Measurements from ENCODE around the gene RIPK4. TPM values are rescaled to one million over a fixed set of nuclear protein-coding genes. Genes with fewer than 3 reads are reported as not detected.
"Not testable (repeated sequence)": the region's sequence is repeated elsewhere in the genome, so short reads cannot be mapped to it uniquely, and the experiment has no call there.

RIPK4 gene
- total RNA-seq, 1 donor from 2014 or later: 28.0 TPM

DNA sequence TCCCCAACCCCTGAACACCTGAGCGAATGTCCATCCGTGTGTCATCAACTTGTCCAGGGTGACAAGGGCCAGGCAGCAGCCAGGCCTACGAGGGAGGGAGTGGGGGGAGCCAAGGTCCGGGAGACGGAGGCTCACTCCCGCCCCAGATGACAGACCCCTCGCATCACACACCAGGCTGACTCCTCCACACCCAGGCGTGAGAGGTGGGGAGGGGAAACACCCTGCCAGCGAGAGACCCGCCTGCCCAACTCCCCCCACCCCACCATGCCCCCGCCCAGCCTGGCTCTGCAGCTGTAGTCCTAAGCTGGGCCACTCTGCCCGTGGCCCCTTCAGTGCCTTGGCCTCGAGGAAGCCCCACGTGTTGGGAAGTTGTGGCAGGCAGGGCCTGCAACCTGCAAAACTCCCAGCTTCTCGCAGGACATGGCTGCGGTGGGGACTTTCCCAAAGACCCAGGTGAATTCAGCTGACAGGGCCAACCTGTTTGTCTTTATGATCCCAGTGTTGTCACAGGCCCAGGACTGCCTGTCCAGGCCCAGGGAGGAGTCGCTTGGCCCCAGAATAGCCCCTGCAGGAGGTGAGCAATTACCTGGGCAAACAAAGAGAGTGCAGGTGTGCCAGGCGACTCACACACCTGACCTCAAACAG is 62.9 kb downstream of the RIPK4 start:
- TF ChIP-seq POLR2A (IDR thresholded peaks at IDR 0.05): no peak
- peak in 1 of 2 donors; percentile 73 for TF ChIP-seq POLR2AphosphoS5 (IDR thresholded peaks at IDR 0.05; ENCODE audit: insufficient read depth in 1 of 2, low read depth in 1 of 2)
- no peak for TF ChIP-seq CTCF (IDR thresholded peaks at IDR 0.05)
- Histone ChIP-seq H3K4me1 (peaks cover 7% of the 10 kb centered on the region), H3K27ac (no peak overlapping the region), H3K36me3 (no peaks in the 10 kb centered on the region), H3K4me3 (no peak overlapping the region), H3K9me3 (no peaks in the 10 kb centered on the region), H3K27me3 (no peaks in the 10 kb centered on the region)
- intact Hi-C loops (cut with DNase I): no loop called here
- DNase-seq (ENCODE audit: extremely low spot score in 2 of 2): no peak

GRCh38 chr21:41701749-41702148 is 65.1 kb downstream of the RIPK4 start:
- Histone ChIP-seq H3K27me3 (no peaks in the 10 kb centered on the region), H3K9me3 (no peaks in the 10 kb centered on the region), H3K36me3 (no peaks in the 10 kb centered on the region), H3K4me3 (no peak overlapping the region), H3K27ac (no peak overlapping the region), H3K4me1 (no peaks in the 10 kb centered on the region)
- TF ChIP-seq POLR2A (IDR thresholded peaks at IDR 0.05) (no peak), POLR2AphosphoS5 (IDR thresholded peaks at IDR 0.05; ENCODE audit: insufficient read depth in 1 of 2, low read depth in 1 of 2) (no peak), CTCF (IDR thresholded peaks at IDR 0.05) (no peak)
- intact Hi-C loops (cut with DNase I): no loop called here
- DNase-seq (ENCODE audit: extremely low spot score in 2 of 2): no peak

DNA sequence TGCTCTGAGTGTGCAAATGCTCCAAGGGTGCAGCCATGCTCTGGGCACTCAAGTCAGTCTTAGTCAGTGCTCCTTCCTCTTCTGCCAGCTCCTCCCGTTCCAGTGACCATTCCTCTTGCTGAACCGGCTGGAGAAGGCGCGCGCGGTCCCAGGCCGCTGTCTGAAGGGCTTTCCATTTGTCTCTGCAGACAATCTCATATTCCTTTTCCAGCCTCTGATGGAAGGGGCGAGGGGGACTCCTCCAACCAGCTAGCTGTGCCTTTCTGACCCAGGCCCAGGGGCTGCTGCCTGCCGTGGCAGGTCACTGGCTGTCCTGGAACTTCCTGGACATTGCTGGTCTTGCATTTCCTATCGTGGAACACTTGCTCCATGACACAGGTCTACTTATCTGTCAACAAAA is 67.5 kb downstream of the RIPK4 start:
- H3K27me3 ChIP-seq: no peaks in the 10 kb centered on the region
- DNase-seq (ENCODE audit: extremely low spot score in 2 of 2): no peak
- intact Hi-C loops (cut with DNase I): no loop called here
- H3K4me1 ChIP-seq: no peaks in the 10 kb centered on the region
- TF ChIP-seq CTCF (IDR thresholded peaks at IDR 0.05) (no peak), POLR2AphosphoS5 (IDR thresholded peaks at IDR 0.05; ENCODE audit: insufficient read depth in 1 of 2, low read depth in 1 of 2) (no peak), POLR2A (IDR thresholded peaks at IDR 0.05) (no peak)
- H3K36me3 ChIP-seq: no peaks in the 10 kb centered on the region
- no peak overlapping the region for H3K4me3 ChIP-seq
- no peaks in the 10 kb centered on the region for H3K9me3 ChIP-seq
- no peak overlapping the region for H3K27ac ChIP-seq

DNA sequence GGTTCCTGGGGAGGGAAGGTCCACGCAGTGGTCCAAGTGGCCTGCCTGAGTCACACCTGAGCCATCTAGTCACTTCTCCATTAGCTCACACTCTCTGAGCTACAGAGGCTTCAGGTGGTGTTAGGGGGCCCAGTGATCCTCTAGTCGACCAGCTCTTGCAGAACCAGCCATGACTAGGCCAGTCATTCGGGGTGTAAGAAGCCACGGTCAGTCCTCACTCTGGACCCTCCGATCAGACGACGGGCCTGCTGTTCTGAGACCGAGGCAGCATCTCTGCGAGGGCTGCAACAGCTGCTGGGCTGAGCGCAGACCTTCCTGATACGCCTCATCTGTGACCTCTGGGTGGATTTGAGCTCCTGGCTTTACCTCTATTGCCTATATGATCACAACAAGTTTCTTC is 68.8 kb downstream of the RIPK4 start:
- no peak overlapping the region for H3K4me3 ChIP-seq
- no peaks in the 10 kb centered on the region for H3K9me3 ChIP-seq
- TF ChIP-seq CTCF (IDR thresholded peaks at IDR 0.05): no peak
- TF ChIP-seq POLR2A (IDR thresholded peaks at IDR 0.05): no peak
- TF ChIP-seq POLR2AphosphoS5 (IDR thresholded peaks at IDR 0.05; ENCODE audit: insufficient read depth in 1 of 2, low read depth in 1 of 2): no peak
- DNase-seq (ENCODE audit: extremely low spot score in 2 of 2): no peak
- intact Hi-C loops (cut with DNase I): no loop called here
- H3K36me3 ChIP-seq: no peaks in the 10 kb centered on the region
- no peaks in the 10 kb centered on the region for H3K27me3 ChIP-seq
- H3K4me1 ChIP-seq: no peaks in the 10 kb centered on the region
- H3K27ac ChIP-seq: no peak overlapping the region

GRCh38 chr21:41695513-41695912 is 71.3 kb downstream of the RIPK4 start:
- DNase-seq (ENCODE audit: extremely low spot score in 2 of 2): no peak
- H3K4me3 ChIP-seq: no peak overlapping the region
- intact Hi-C loops (cut with DNase I): no loop called here
- H3K9me3 ChIP-seq: no peaks in the 10 kb centered on the region
- no peaks in the 10 kb centered on the region for H3K4me1 ChIP-seq
- H3K27ac ChIP-seq: no peak overlapping the region
- no peaks in the 10 kb centered on the region for H3K27me3 ChIP-seq
- no peaks in the 10 kb centered on the region for H3K36me3 ChIP-seq
- no peak for TF ChIP-seq POLR2A (IDR thresholded peaks at IDR 0.05)
- TF ChIP-seq POLR2AphosphoS5 (IDR thresholded peaks at IDR 0.05; ENCODE audit: insufficient read depth in 1 of 2, low read depth in 1 of 2): no peak
- TF ChIP-seq CTCF (IDR thresholded peaks at IDR 0.05): no peak

DNA sequence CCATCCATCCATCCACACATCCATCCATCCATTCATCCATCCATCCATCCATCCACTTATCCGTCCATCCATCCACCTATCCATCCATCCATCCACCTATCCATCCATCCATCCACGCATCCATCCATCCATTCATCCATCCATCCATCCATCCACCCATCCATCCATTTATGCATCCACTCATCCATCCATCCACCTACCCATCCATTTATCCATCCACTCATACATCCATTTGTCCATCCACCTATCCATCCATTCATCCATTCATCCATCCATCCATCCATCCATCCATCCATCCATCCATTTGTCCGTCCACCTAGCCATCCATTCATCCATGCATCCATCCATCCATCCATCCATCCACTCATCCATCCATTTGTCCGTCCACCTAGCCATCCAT is 72.8 kb downstream of the RIPK4 start:
- H3K4me3 ChIP-seq; intact Hi-C loops (cut with DNase I); H3K4me1 ChIP-seq; H3K27ac ChIP-seq; H3K36me3 ChIP-seq; DNase-seq (ENCODE audit: extremely low spot score in 2 of 2); H3K9me3 ChIP-seq; H3K27me3 ChIP-seq: not testable (repeated sequence)
